HCT116 (cell line): ENCODE data around the gene PRLH. TPM values are rescaled to one million over a fixed set of nuclear protein-coding genes. Genes with fewer than 3 reads are reported as not detected.
"Not testable (repeated sequence)": the region's sequence is repeated elsewhere in the genome, so short reads cannot be mapped to it uniquely, and the experiment has no call there.

Experiments used
- ATAC-seq: fragments of 200-7000 bp; cut with Tn5 transposase; 2 replicates; pipeline ENCODE4 v1.9.1; 2020; ENCODE audit warnings: mild to moderate bottlenecking, moderate library complexity
- BruUV-seq: library from RNA; stranded (reverse); fragments of 400-500 nt; replicated peaks from 2 replicates; lab custom pipeline; 2021; lab: Mats Ljungman, UMichigan
- CTCF ChIA-PET: fragments of 300-600 bp; sonication (Branson Sonifier 250); formaldehyde crosslinking; loops from one replicate; lab custom pipeline; 2021; ENCODE audit warnings: antibody characterized with exemption; lab: Charles Lee
- POLR2A ChIA-PET: fragments of 300-600, 350-600 bp; sonication (Branson Sonifier 250); formaldehyde crosslinking; loops from one replicate; lab custom pipeline; 2021; ENCODE audit warnings: antibody characterized with exemption; lab: Charles Lee
- RAD21 ChIA-PET, 2 experiments: fragments of 300-600 bp; sonication (Branson Sonifier 250); formaldehyde crosslinking; loops; one replicate each; lab custom pipeline; 2023; ENCODE audit warnings: low total read pairs in 2 of 2; ENCODE audit not compliant: uncharacterized antibody in 2 of 2, unreplicated experiment in 2 of 2, low non-redundant PET in 1 of 2; lab: Charles Lee
- DNase-seq: peaks from one replicate; pipeline ENCODE4 v3.0.0-alpha.2; 2010; ENCODE audit warnings: low read depth, low spot score
- H2AFZ ChIP-seq: fragments of 200-600 bp; shearing (Covaris generic), sonication (generic); 2 replicates; pipeline ENCODE4 v1.6.1; 2017; ENCODE audit warnings: low read depth, mixed run types, mixed read lengths, antibody characterized with exemption, low read length; ENCODE audit not compliant: poor library complexity, severe bottlenecking
- H3K27ac ChIP-seq: 2 replicates; pipeline ENCODE4 v1.5.1; 2012; ENCODE audit warnings: low read depth, low read length
- H3K27me3 ChIP-seq: fragments of 200-600 bp; sonication (generic); 2 replicates; pipeline ENCODE4 v1.6.1; 2016; ENCODE audit warnings: mixed run types, low read length, mixed read lengths; ENCODE audit not compliant: insufficient read depth
- H3K36me3 ChIP-seq, 2 experiments: fragments of 200-500 bp in 1 of 2; fragments of 200-600 bp in 1 of 2; sonication (Bioruptor generic) in 1 of 2; sonication (generic) in 1 of 2; 2 replicates each; pipeline versions ENCODE4 v1.5.1 to v1.6.1; 2014 to 2016; ENCODE audit warnings: low read length in 2 of 2, inconsistent platforms in 1 of 2, mixed read lengths in 1 of 2, mixed run types in 1 of 2; ENCODE audit not compliant: insufficient read depth in 2 of 2, control insufficient read depth in 1 of 2
- H3K4me1 ChIP-seq, 2 experiments: fragments of 200-600 bp in 1 of 2; sonication (generic) in 1 of 2; 2 replicates each; pipeline versions ENCODE4 v1.5.1 to v1.6.1; 2012 to 2017; ENCODE audit warnings: low read length in 2 of 2, inconsistent platforms in 1 of 2, mild to moderate bottlenecking in 1 of 2, mixed read lengths in 1 of 2, mixed run types in 1 of 2, moderate library complexity in 1 of 2; ENCODE audit not compliant: insufficient read depth in 2 of 2, control insufficient read depth in 1 of 2
- H3K4me2 ChIP-seq: fragments of 200-600 bp; sonication (generic); 2 replicates; pipeline ENCODE4 v1.6.1; 2017; ENCODE audit warnings: mixed run types, low read length, mixed read lengths
- H3K4me3 ChIP-seq, 2 experiments: fragments of 200-600 bp in 1 of 2; sonication (generic) in 1 of 2; replicated peaks in 1 of 2; 2 replicates each; pipeline ENCODE4 v1.5.1; 2011 to 2016; ENCODE audit warnings: low read length in 2 of 2, control low read depth in 1 of 2, low read depth in 1 of 2, mild to moderate bottlenecking in 1 of 2, mixed read lengths in 1 of 2, mixed run types in 1 of 2
- H3K79me2 ChIP-seq: fragments of 200-600 bp; sonication (generic); 2 replicates; pipeline ENCODE4 v1.6.1; 2017; ENCODE audit warnings: mild to moderate bottlenecking, mixed run types, low read length, moderate library complexity, mixed read lengths; ENCODE audit not compliant: insufficient read depth
- H3K9ac ChIP-seq: fragments of 200-600 bp; sonication (generic); 2 replicates; pipeline ENCODE4 v1.6.1; 2016; ENCODE audit warnings: low read length, mixed read lengths
- H3K9me2 ChIP-seq: fragments of 200-600 bp; sonication (generic), shearing (Covaris generic); 2 replicates; pipeline ENCODE4 v1.6.1; 2017; ENCODE audit warnings: mixed run types, mild to moderate bottlenecking, moderate library complexity; ENCODE audit not compliant: insufficient read depth
- H3K9me3 ChIP-seq, 2 experiments: fragments of 200-500 bp in 1 of 2; fragments of 200-600 bp in 1 of 2; sonication (Bioruptor generic) in 1 of 2; sonication (generic) in 1 of 2; 2 replicates each; pipeline ENCODE4 v1.6.1; 2014 to 2017; ENCODE audit warnings: low read length in 2 of 2, mixed read lengths in 2 of 2, inconsistent platforms in 1 of 2, low read depth in 1 of 2, mild to moderate bottlenecking in 1 of 2, mixed run types in 1 of 2, moderate library complexity in 1 of 2; ENCODE audit not compliant: control insufficient read depth in 1 of 2, insufficient read depth in 1 of 2
- H4K20me1 ChIP-seq: fragments of 200-600 bp; sonication (generic), shearing (Covaris generic); 2 replicates; pipeline ENCODE4 v1.6.1; 2017; ENCODE audit warnings: mixed run types, mild to moderate bottlenecking, moderate library complexity; ENCODE audit not compliant: insufficient read depth
- ATF3 ChIP-seq: IDR thresholded peaks from 2 replicates; pipeline ENCODE4 v1.6.1; 2012
- CTCF ChIP-seq, 3 experiments: fragments of 200-600 bp in 1 of 3; sonication (generic) in 1 of 3; IDR thresholded peaks in 2 of 3; conservative IDR thresholded peaks in 1 of 3; 2 replicates each; pipeline ENCODE4 v1.5.1; 2012 to 2017; ENCODE audit warnings: low read depth in 2 of 3, low read length in 2 of 3, antibody characterized with exemption in 1 of 3, borderline replicate concordance in 1 of 3, control low read depth in 1 of 3, mild to moderate bottlenecking in 1 of 3, mixed read lengths in 1 of 3, mixed run types in 1 of 3, moderate library complexity in 1 of 3; ENCODE audit not compliant: insufficient read depth in 1 of 3
- EZH2phosphoT487 ChIP-seq: fragments of 200-600 bp; IDR thresholded peaks from 2 replicates; pipeline ENCODE4 v1.6.1; 2018; ENCODE audit warnings: antibody characterized with exemption, borderline replicate concordance
- POLR2AphosphoS5 ChIP-seq: IDR thresholded peaks from 2 replicates; pipeline ENCODE4 v1.6.1; 2011; ENCODE audit warnings: mild to moderate bottlenecking, low read depth, low read length, moderate library complexity
- SRF ChIP-seq: IDR thresholded peaks from 2 replicates; pipeline ENCODE4 v1.6.1; 2012; ENCODE audit warnings: low read depth
- TCF7L2 ChIP-seq: IDR thresholded peaks from 2 replicates; pipeline ENCODE4 v1.7.0; 2011; ENCODE audit warnings: borderline replicate concordance, inconsistent platforms; ENCODE audit not compliant: insufficient read depth, insufficient read length; ENCODE audit errors: extremely low read depth
- YY1 ChIP-seq: IDR thresholded peaks from 2 replicates; pipeline ENCODE4 v1.6.1; 2011; ENCODE audit warnings: low read length, low read depth, moderate library complexity, mild to moderate bottlenecking; ENCODE audit not compliant: insufficient replicate concordance; ENCODE audit errors: extremely low read depth
- intact Hi-C: fragments of 100-400 bp; cut with micrococcal nuclease; formaldehyde crosslinking; loops from 2 replicates; pipeline ENCODE4 v1.10.0; 2022
- total RNA-seq: library from RNA; stranded (reverse); gene quantifications from one replicate; pipeline ENCODE4 v1.2.1, GENCODE V29; 2021; ENCODE audit not compliant: unreplicated experiment

The PRLH gene
- total RNA-seq, 1 experiment from 2014 or later, result not detected

- DNase-seq, ATAC-seq, H3K27me3 ChIP-seq, H3K36me3 ChIP-seq, H2AFZ ChIP-seq, POLR2A ChIA-PET, intact Hi-C loops, H3K27ac ChIP-seq, H4K20me1 ChIP-seq, RAD21 ChIA-PET, H3K79me2 ChIP-seq, BruUV-seq, H3K4me3 ChIP-seq, H3K9ac ChIP-seq, H3K9me3 ChIP-seq, H3K9me2 ChIP-seq: not testable (repeated sequence)
- Histone ChIP-seq H3K4me1 (peaks cover 7 to 16% of the 10 kb centered on the region in 2 experiments; a peak in 3 of 4 replicates), H3K4me2 (peak overlapping the region; percentile 28; the same call in 1 of the 2 replicates)
- CTCF ChIA-PET, result interaction anchor here (1.0 kb wide), 1 partner anchor 24 kb away, joined by 3 read pairs; no protein-coding TSS in a partner anchor
These were observed 29.6 kb downstream of the PRLH start for GRCh38 chr2:237595829-237596519.

GRCh38 chr2:237596520-237597195 is 30.3 kb downstream of the PRLH start:
- no peak overlapping the region for H3K4me3 ChIP-seq
- no peak overlapping the region; the same call in 1 of the 2 replicates for H3K27ac ChIP-seq
- no peaks in the 10 kb centered on the region for H3K9me3 ChIP-seq
- H3K4me2 ChIP-seq, result peak overlapping the region; percentile 28; the same call in 1 of the 2 replicates
- POLR2A ChIA-PET, result no interaction called here
- no peak overlapping the region for H3K9ac ChIP-seq
- no peak for DNase-seq
- no peaks in the 10 kb centered on the region for H3K9me2 ChIP-seq
- peaks cover 7 to 15% of the 10 kb centered on the region in 2 experiments; a peak in 3 of 4 replicates for H3K4me1 ChIP-seq
- intact Hi-C loops, result no loop called here
- ATAC-seq, result no peak
- CTCF ChIA-PET, result interaction anchor here (1.0 kb wide), 1 partner anchor 25 kb away, joined by 3 read pairs; no protein-coding TSS in a partner anchor
- no peak overlapping the region for H2AFZ ChIP-seq
- no peaks in the 10 kb centered on the region for H4K20me1 ChIP-seq
- RAD21 ChIA-PET, result no interaction called here
- BruUV-seq, result no TSS peak
- no peaks in the 10 kb centered on the region for H3K36me3 ChIP-seq
- H3K27me3 ChIP-seq, result no peaks in the 10 kb centered on the region
- TF ChIP-seq POLR2AphosphoS5, result no peak
- no peak for TF ChIP-seq YY1
- TF ChIP-seq TCF7L2, result no peak
- TF ChIP-seq CTCF (IDR thresholded peaks at IDR 0.05 in 2 of 3, conservative IDR thresholded peaks at IDR 0.05 in 1 of 3; ENCODE audit: borderline replicate concordance in 1 of 3, insufficient read depth in 1 of 3, low read depth in 2 of 3, low read length in 2 of 3), result no peak
- TF ChIP-seq SRF, result no peak
- no peak for TF ChIP-seq ATF3
- TF ChIP-seq EZH2phosphoT487, result no peak
- no peaks in the 10 kb centered on the region for H3K79me2 ChIP-seq
